MG63 (cell line): ENCODE measurements around the gene NOL3. TPM values are rescaled to one million over a fixed set of nuclear protein-coding genes. Genes with fewer than 3 reads are reported as not detected.

Experiments used
- DNase-seq: peaks from one replicate; pipeline ENCODE4 v3.0.0-alpha.2; 2020
- H3K27me3 ChIP-seq: fragments of 250-450 bp; sonication (Bioruptor Pico); 2 replicates; pipeline ENCODE4 v1.5.1; 2020; ENCODE audit warnings: mild to moderate bottlenecking, moderate library complexity
- H3K36me3 ChIP-seq: fragments of 250-450 bp; sonication (Bioruptor Pico); 2 replicates; pipeline ENCODE4 v1.5.1; 2020; ENCODE audit warnings: mild to moderate bottlenecking, moderate library complexity
- H3K4me3 ChIP-seq: fragments of 250-450 bp; sonication (Bioruptor Pico); 2 replicates; pipeline ENCODE4 v1.5.1; 2020; ENCODE audit warnings: mild to moderate bottlenecking, moderate library complexity
- H3K9me3 ChIP-seq: fragments of 250-450 bp; sonication (Bioruptor Pico); 2 replicates; pipeline ENCODE4 v1.5.1; 2020; ENCODE audit warnings: mild to moderate bottlenecking, moderate library complexity
- total RNA-seq: library from RNA; depleted of rRNA; stranded (reverse); fragments of >200 nt; shearing (Covaris generic); gene quantifications from 2 replicates; pipeline ENCODE4 v1.2.3, GENCODE V29; 2014; ENCODE audit warnings: low replicate concordance

The NOL3 gene
- total RNA-seq, 1 experiment from 2014 or later, result 16.5 TPM

- DNase-seq, result no peak
- Histone ChIP-seq H3K27me3 (no peaks in the 10 kb centered on the region), H3K9me3 (no peaks in the 10 kb centered on the region), H3K4me3 (peak overlapping the region; percentile 81), H3K36me3 (peaks cover 20% of the 10 kb centered on the region)
Measured at GRCh38 chr16:67191411-67191994, 21.2 kb downstream of the NOL3 start.

- Histone ChIP-seq H3K36me3 (peaks cover 26% of the 10 kb centered on the region), H3K9me3 (no peaks in the 10 kb centered on the region), H3K4me3 (peak within 1 kb of the TSS; percentile 81), H3K27me3 (no peaks in the 10 kb centered on the region)
- DNase-seq, result peak; percentile 86
Measured at GRCh38 chr16:67191995-67192681, 21.8 kb downstream of the NOL3 start, which contains the start of gene E2F4. TSS of gene E2F4 (plus strand) at chr16:67192155. CDS start at chr16:67192228, 73 bp downstream.

DNA sequence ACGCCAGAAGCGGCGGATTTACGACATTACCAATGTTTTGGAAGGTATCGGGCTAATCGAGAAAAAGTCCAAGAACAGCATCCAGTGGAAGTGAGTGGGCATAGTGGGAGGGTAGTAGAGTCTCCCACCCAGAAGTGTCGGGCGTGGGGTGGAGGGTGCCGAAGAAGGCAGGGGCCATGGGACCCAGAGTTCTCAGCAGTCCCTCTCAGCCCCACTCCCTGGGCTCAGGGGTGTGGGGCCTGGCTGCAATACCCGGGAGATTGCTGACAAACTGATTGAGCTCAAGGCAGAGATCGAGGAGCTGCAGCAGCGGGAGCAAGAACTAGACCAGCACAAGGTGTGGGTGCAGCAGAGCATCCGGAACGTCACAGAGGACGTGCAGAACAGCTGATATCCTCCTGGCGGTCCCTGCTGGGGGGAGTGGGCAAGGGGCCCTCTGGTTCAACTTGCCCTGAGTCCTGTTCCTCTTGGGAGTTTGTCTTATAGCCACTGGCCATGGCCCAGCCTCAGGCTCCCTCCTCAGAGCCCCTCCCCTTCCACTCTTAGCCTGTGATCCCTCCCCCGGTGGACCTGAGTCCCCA is 22.5 kb downstream of the NOL3 start:
- Histone ChIP-seq H3K4me3 (peak overlapping the region; percentile 81), H3K27me3 (no peaks in the 10 kb centered on the region), H3K36me3 (peaks cover 28% of the 10 kb centered on the region), H3K9me3 (no peaks in the 10 kb centered on the region)
- no peak for DNase-seq

- Histone ChIP-seq H3K36me3 (peaks cover 28% of the 10 kb centered on the region), H3K9me3 (no peaks in the 10 kb centered on the region), H3K4me3 (peak overlapping the region; percentile 81), H3K27me3 (no peaks in the 10 kb centered on the region)
- no peak for DNase-seq
Measured at GRCh38 chr16:67193536-67193935, 23.2 kb downstream of the NOL3 start.

GRCh38 chr16:67194260-67194659 is 23.9 kb downstream of the NOL3 start:
- DNase-seq, result no peak
- Histone ChIP-seq H3K36me3 (peaks cover 28% of the 10 kb centered on the region), H3K9me3 (no peaks in the 10 kb centered on the region), H3K4me3 (no peak overlapping the region), H3K27me3 (no peaks in the 10 kb centered on the region)

GRCh38 chr16:67195676-67196075 is 25.3 kb downstream of the NOL3 start:
- H3K4me3 ChIP-seq, result no peak overlapping the region
- peaks cover 28% of the 10 kb centered on the region for H3K36me3 ChIP-seq
- no peak for DNase-seq
- H3K27me3 ChIP-seq, result no peaks in the 10 kb centered on the region
- no peaks in the 10 kb centered on the region for H3K9me3 ChIP-seq

DNA sequence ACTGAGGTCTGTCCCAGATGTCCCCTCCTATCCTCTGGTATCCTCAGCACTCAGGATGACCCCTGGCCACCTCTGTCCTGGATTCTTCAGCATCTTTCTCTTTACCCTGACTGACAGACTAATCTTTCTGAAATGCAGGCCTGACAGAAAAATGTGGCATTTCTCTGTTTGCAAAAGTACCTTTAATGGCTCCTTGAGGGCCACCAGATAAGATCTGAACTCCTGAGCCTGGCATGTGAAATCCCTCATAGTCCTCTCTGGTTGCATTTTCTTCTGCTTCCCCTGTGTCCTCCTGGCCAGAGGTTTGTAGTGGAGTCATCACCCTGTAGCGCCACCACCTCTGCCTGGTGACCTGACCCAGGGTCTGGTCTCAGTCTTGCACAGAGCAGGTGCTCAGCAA is 26.5 kb downstream of the NOL3 start:
- Histone ChIP-seq H3K27me3 (no peaks in the 10 kb centered on the region), H3K36me3 (peaks cover 28% of the 10 kb centered on the region), H3K4me3 (no peak overlapping the region), H3K9me3 (no peaks in the 10 kb centered on the region)
- DNase-seq, result no peak

DNA sequence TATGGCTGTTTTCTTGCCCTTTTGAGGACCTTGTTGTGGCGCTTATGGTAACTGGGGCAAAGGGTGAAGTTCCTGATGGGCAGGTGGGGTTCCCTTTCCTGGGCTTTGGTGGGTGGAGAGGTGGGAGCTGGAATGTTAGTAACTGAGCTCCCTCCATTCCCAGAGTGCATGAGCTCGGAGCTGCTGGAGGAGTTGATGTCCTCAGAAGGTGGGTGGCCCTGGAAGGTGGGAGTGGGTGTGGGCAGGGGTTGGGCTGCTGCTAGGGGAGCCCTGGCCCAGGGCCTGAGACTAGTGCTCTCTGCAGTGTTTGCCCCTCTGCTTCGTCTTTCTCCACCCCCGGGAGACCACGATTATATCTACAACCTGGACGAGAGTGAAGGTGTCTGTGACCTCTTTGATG is 27.4 kb downstream of the NOL3 start:
- DNase-seq, result no peak
- peaks cover 28% of the 10 kb centered on the region for H3K36me3 ChIP-seq

DNA sequence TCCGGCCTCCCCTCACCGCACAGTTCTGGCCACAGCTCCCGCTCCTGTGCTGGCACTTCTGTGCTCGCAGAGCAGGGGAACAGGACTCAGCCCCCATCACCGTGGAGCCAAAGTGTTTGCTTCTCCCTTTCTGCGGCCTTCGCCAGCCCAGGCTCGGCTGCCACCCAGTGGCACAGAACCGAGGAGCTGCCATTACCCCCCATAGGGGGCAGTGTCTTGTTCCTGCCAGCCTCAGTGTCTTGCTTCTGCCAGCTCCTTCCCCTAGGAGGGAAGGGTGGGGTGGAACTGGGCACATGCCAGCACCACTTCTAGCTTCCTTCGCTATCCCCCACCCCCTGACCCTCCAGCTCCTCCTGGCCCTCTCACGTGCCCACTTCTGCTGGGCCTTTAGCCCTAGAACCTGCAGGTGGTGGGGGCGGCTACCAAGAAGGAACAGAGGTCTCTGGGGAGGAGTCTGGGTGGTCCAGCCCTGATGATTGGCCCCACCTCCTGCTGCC is 27.9 kb downstream of the NOL3 start:
- DNase-seq, result no peak
- no peak overlapping the region for H3K4me3 ChIP-seq
- no peaks in the 10 kb centered on the region for H3K27me3 ChIP-seq
- no peaks in the 10 kb centered on the region for H3K9me3 ChIP-seq
- peaks cover 28% of the 10 kb centered on the region for H3K36me3 ChIP-seq

More for the DNA sequence above, 27.4 kb downstream of the NOL3 start:
- no peaks in the 10 kb centered on the region for H3K9me3 ChIP-seq
- no peaks in the 10 kb centered on the region for H3K27me3 ChIP-seq
- H3K4me3 ChIP-seq, result no peak overlapping the region

GRCh38 chr16:67199011-67199807 is 28.9 kb downstream of the NOL3 start, which contains the start of gene ELMO3:
TSS of gene ELMO3 (plus strand) at chr16:67199131. CDS start at chr16:67199327, 196 bp downstream.
- H3K27me3 ChIP-seq, result no peaks in the 10 kb centered on the region
- DNase-seq, result no peak
- no peak within 1 kb of the TSS for H3K4me3 ChIP-seq
- peaks cover 25% of the 10 kb centered on the region for H3K36me3 ChIP-seq
- no peaks in the 10 kb centered on the region for H3K9me3 ChIP-seq

GRCh38 chr16:67199808-67200198 is 29.5 kb downstream of the NOL3 start:
- DNase-seq, result no peak
- peaks cover 21% of the 10 kb centered on the region for H3K36me3 ChIP-seq
- no peaks in the 10 kb centered on the region for H3K9me3 ChIP-seq
- H3K27me3 ChIP-seq, result no peaks in the 10 kb centered on the region
- H3K4me3 ChIP-seq, result no peak overlapping the region

DNA sequence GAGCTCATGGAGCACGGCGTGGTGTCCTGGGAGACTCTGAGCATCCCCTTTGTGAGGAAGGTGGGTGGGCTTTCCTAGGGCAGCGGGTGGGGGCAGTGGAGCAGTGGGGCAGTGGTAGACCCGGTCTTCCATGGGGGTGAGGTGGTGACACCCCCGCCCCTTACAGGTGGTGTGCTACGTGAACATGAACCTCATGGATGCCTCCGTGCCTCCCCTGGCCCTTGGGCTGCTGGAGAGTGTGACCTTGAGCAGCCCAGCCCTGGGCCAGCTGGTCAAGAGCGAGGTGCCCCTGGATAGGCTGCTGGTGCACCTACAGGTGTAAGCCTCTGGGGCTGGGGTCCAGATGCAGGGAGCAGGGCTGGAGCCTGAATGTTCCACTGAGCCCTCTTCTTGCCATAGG is 30.2 kb downstream of the NOL3 start:
- Histone ChIP-seq H3K4me3 (no peak overlapping the region), H3K27me3 (no peaks in the 10 kb centered on the region), H3K36me3 (peaks cover 15% of the 10 kb centered on the region), H3K9me3 (no peaks in the 10 kb centered on the region)
- DNase-seq, result no peak

- Histone ChIP-seq H3K4me3 (no peak overlapping the region), H3K27me3 (no peaks in the 10 kb centered on the region), H3K36me3 (peaks cover 6% of the 10 kb centered on the region), H3K9me3 (no peaks in the 10 kb centered on the region)
- DNase-seq, result no peak
Measured at GRCh38 chr16:67201411-67202345, 31.3 kb downstream of the NOL3 start.

DNA sequence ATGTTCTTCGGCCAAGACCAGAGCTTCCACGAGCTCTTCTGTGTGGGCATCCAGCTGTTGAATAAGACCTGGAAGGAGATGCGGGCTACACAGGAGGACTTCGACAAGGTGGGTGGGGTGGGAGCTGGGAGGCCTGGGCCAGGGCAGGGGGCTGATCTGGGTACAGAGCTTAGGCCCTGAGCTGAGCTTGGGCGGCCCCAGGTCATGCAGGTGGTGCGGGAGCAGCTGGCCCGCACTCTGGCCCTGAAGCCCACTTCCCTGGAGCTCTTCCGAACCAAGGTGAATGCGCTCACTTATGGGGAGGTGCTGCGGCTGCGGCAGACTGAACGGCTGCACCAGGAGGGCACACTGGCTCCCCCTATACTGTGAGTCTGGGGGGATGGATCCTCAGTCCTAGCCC is 32.1 kb downstream of the NOL3 start:
- Histone ChIP-seq H3K27me3 (no peaks in the 10 kb centered on the region), H3K9me3 (no peaks in the 10 kb centered on the region), H3K36me3 (peaks cover under 1% of the 10 kb centered on the region), H3K4me3 (no peak overlapping the region)
- no peak for DNase-seq

DNA sequence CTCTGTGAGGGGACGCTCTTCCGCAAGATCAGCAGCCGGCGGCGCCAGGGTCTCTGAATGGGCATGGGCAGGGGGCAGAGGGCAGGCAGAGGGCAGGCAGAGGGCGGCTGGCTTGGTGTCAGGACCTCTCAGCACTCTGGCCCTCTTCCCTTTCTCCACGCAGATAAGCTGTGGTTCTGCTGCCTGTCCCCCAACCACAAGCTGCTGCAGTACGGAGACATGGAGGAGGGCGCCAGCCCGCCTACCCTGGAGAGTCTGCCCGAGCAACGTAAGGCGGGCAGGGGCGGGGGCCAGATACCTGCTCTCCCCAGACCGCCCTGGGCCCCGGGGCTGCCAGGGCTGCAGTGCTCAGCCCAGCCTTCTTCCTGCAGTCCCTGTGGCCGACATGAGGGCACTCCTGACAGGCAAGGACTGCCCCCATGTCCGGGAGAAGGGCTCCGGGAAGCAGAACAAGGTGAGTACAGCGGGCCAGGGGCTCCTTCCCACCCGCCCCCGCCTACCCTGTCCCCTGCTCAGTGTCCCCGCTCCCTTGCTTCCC is 32.7 kb downstream of the NOL3 start:
- no peaks in the 10 kb centered on the region; the same call in none of the 2 replicates for H3K36me3 ChIP-seq
- no peak overlapping the region for H3K4me3 ChIP-seq

DNA sequence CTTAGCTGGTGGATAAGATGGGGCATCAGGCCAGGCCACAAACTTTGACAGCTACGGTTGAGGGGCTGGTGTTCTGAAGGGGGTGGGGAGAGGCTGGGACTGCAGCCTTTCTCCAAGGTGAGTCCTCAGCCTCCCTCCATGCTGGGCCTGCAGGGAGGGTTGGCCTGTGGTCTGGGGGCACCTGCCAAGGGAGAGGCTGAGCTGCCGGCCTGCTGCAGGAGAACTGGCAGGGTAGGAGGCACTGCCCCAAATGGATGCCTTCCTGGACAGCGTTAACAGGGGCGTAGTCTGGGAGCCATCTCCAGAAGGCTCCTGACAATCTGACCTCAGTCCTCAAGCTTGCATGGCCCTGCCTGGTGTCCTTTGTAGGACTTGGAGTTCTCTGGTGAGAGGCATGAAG is 33.7 kb downstream of the NOL3 start:
- no peak overlapping the region for H3K4me3 ChIP-seq
- H3K27me3 ChIP-seq, result no peaks in the 10 kb centered on the region
- H3K36me3 ChIP-seq, result no peaks in the 10 kb centered on the region; the same call in none of the 2 replicates
- no peak for DNase-seq
- no peaks in the 10 kb centered on the region for H3K9me3 ChIP-seq

More for the DNA sequence above, 32.7 kb downstream of the NOL3 start:
- H3K27me3 ChIP-seq, result no peaks in the 10 kb centered on the region
- no peaks in the 10 kb centered on the region for H3K9me3 ChIP-seq
- no peak for DNase-seq
